ENCODE measurements around the gene UPK2.
"Not testable (repeated sequence)": the region's sequence is repeated elsewhere in the genome, so short reads cannot be mapped to it uniquely, and the experiment has no call there.

The UPK2 gene

GRCh38 chr11:118988280-118988679 is 32.2 kb downstream of the UPK2 start:
- DNase-seq (ENCODE audit: low read depth in 2 of 2) = no peak

GRCh38 chr11:118991486-118992038 is 35.5 kb downstream of the UPK2 start:
- not testable (repeated sequence) for DNase-seq (ENCODE audit: low read depth in 2 of 2)

GRCh38 chr11:118996926-118997626 is 41.0 kb downstream of the UPK2 start:
- no peak for DNase-seq (ENCODE audit: low read depth in 2 of 2)

- peak; percentile 44 to 48 for DNase-seq (ENCODE audit: low read depth in 2 of 2)
Measured at GRCh38 chr11:118997627-118998387, 41.7 kb downstream of the UPK2 start, which contains the start of gene CENATAC. Gene CENATAC (plus strand): TSS chr11:118998138. CDS start chr11:118998198, 60 bp downstream.

- no peak for DNase-seq (ENCODE audit: low read depth in 2 of 2)
Measured at GRCh38 chr11:118998388-118998717, 42.3 kb downstream of the UPK2 start.

GRCh38 chr11:118998822-118999221 is 42.7 kb downstream of the UPK2 start:
- DNase-seq (ENCODE audit: low read depth in 2 of 2) = no peak

GRCh38 chr11:119000906-119001305 is 44.8 kb downstream of the UPK2 start:
- DNase-seq (ENCODE audit: low read depth in 2 of 2) = no peak

GRCh38 chr11:119006656-119007055 is 50.6 kb downstream of the UPK2 start:
- no peak for DNase-seq (ENCODE audit: low read depth in 2 of 2)
